COLO829 (cell line): ENCODE results near the gene ZNF835.
"Not testable (repeated sequence)": the region's sequence is repeated elsewhere in the genome, so short reads cannot be mapped to it uniquely, and the experiment has no call there.

ENCODE experiments used
- DNase-seq: peaks from one replicate; pipeline ENCODE4 v3.0.0; 2012; ENCODE audit warnings: low spot score

Gene ZNF835

DNA sequence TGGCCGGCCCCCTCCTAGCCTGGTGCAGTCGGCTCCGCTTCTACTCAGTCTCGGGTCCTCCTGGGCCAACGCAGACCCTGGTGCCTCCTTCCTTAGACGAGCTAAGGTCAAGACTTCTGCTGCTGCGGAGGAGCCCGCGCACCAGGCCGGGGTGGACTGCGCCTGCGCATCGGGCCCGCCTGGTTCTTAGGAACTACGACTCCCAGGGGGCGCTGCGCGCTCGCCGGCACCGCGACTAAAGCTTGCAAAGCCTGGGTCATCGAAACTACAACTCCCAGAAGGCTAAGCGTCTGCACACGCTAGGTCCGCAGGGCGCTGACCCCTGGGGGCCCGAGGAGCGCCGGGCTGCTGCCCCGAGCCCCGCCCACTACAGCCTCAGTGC is at the start of gene ZNF835:
Gene ZNF835 (minus strand): TSS at position 145 of the 382 bp plus-strand sequence. CDS start 6,559 bp downstream, outside the sequence.
- DNase-seq, result no peak

DNA sequence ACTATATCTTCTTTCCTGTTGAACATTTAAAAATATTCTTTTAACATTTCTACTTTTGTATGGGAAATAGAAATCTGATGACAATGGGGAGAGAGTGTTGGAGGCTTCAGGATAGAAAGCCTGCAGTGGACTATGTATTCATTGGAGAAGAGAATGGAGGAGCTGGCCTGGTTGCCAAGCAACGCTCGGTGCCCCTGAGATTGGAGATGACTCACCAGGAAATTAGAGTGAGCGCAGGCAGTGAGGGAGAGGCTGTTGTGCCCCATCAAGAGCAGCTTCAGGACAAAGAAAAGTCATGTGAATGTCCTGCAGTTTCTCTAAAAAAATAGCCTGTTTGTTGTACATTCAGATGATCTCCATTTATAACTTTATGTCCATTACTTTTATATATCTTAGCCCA is 48.7 kb upstream of the ZNF835 start:
- DNase-seq, result no peak

DNA sequence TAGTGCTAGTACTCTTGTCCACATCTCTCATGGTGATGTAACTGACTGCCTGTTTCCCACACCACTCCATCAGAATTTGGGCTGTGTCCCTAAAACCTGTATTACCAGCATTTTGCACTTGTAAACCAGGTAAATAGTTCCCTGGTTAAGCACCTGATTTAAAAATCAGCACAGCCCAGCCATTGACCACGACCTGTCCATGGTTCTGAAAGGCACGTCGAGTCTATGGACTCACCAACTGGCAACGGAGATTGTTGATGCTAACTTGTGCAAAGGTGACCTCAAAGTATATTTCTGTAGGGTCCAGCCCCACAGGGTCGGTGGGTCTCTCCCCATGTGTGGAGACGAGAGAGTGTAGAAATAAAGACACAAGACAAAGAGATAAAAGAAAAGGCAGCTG is 46.7 kb upstream of the ZNF835 start:
- DNase-seq, result no peak

DNA sequence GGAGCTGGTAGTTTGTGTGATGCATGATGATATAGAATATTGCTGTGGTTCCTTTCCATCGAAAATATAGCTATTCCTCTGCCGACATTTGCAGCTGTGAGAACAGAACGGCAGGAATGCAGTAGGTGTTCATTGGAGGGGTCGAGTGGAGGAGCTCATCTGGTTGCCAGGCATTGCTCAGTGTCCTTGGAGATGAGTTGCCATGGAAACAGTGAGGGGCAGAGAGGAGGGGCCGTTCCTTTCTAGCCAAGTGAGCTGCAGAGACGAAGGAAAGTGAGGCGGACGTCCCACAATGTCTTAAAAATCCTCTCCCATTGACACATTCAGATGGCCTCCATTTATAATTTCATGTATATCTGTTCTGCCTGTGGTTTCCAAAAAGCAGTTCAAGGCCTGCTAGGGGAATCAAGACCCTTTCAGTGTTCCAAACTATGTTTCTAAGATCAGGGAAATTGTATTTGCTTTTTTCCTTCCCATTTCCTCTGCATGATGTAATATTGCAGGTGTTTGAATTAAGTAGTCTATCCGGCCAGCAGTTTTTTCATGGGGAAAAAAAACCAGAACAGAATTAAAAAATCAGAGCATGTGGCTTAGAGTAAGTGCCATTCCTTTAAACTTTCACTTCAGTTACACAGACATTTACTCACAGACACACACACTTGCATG is 41.2 kb upstream of the ZNF835 start:
- no peak for DNase-seq

DNA sequence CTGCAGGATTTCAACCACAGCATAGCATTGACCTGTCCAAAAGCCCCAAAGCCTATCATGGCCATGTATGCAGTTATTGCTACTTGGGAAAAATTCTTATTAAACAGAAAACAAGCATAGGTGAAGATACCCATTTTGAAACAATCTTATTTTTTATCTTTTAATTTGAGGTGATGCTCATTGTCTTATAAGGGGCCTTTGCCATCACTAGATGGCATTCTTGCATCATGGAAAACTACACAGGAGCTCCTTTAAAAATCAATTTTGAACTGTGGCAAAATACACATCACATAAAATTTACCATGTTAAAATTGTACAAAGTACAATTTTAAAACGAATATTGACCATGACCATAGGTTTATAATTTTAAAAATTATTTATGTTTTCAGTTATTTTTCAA is 38.9 kb upstream of the ZNF835 start:
- no peak for DNase-seq

DNA sequence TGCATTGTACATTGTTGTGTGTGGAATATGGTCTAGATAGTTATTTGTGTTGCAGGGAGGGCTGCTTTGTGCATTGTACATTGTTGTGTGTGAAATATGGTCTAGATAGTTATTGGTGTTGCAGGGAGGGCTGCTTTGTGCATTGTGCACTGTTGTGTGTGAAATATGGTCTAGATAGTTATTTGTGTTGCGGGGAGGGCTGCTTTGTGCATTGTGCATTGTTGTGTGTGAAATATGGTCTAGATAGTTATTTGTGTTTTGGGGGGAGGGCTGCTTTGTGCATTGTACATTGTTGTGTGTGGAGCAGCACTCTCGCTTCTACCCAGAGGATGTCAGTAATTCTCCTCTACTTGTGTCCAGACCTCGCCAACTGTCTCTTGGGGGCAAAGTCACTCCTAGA is 36.3 kb upstream of the ZNF835 start:
- no peak for DNase-seq

DNA sequence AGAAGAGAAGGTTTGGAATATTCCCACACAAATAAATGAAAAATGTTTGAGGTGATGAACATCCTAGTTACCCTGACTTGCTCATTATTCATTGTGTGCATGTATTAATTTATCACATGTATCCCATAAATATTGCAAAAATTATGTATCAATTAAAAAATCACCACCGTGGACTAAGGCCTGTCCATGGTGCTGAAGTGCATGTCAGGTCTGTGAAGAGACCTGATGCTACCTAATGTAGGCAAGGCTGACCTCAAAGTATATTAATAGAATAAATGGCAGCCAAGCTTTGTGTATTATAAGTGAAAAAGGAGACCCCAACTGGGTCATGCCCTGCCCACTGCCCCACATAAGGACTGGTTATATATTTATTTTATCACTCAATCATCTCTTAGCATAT is 34.4 kb upstream of the ZNF835 start:
- DNase-seq, result no peak

DNA sequence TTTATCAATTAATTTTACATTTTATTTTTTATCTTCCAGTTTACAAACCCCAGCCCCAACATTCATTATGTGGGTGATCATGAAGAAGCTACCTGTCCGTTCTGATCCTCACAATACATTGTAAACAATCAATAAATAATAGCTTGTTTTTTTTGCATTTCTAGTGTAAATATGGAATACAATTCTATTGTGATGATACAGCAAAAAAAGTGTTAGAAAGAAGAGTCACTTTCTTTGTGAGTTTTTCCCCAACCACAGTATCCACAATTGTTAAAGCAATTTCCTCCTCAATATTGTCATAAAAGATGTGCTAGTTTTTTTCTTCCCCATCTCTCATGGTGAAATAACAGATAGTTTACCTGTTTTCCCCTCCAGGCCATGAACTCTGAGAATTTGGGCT is 30.3 kb upstream of the ZNF835 start:
- no peak for DNase-seq

DNA sequence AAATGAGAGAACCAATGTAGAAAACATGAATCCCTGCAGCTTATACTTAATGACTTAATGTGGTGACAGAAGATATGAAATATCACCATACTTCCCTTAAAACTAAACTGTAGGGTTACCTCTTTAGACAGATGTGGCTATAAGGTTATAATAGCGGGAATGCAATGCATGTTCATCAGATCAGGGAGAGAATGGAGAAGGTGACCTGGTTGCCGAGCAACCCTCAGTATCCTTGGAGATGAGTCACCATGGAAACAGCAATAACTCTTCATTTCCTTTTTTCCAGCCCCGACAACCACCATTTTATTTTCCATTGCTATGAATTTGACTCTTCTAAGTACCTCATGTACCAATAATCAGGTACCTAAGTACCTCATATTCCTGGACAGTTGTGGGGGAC is 28.0 kb upstream of the ZNF835 start:
- no peak for DNase-seq

DNA sequence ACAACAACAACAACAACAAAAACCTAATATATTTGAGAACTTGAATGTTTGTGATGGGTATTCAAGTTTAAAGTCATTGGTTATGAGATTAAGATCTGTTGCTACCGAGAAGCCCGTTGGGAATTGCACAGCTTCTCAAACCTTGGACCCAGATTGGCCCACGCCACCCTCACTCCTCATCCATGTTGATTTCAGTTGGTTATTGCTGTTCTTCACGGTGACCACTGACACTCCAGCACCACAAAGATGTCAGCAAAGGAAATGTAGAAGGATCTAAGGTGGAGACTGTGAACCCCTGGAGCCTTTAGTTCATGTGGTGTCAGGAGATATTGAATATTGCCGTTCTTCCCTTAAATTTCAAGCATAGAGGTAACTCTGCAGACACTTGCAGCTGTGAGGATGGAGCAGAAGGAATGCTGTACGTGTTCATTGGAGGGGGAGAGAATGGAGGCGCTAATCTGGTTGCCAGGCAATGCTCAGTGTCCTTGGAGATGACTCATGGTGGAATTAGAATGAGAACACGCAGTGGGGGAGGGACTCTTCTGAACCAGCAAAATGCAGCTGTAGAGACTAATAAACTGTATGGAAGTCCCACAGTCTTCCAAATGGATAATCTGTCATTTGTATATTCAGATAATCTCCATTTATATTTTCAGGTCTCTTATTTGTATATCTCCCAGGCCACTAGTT is 20.8 kb upstream of the ZNF835 start:
- no peak for DNase-seq

DNA sequence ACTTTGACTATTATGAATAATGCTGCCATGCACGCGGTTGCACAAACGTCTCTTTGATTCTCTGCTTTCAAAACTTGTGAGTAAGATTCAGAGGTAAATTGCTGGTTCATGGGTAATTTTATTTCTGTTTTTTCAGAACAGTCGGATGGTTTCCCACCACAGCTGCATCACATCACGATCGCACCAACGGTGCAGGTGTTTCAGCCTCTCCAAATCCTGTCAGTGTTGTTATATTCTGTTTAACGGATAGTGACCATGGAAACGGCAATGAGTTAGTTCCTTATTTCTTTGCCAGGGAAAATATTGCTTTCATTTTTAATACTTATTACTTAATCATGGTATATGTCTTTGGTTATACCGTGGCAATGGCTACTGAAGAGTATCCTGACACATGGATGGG is 19.1 kb upstream of the ZNF835 start:
- no peak for DNase-seq

DNA sequence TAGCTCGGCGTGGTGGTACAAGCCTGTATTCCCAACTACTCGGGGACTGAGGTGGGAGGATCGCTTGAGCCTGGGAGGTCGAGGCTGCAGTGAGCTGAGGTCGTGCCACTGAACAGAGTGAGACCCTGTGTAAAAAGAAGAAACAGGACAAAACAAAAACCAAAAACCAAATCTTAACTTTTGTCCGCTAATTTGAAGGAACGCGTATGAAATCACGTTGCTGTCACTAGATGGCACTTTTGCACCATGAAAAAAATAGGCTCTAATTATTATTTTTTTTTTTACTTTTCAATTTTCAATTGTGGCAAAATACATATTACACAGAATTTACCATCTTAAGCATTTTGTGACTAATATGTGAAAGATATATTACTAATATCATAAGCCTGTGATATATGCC is 17.6 kb upstream of the ZNF835 start:
- no peak for DNase-seq

DNA sequence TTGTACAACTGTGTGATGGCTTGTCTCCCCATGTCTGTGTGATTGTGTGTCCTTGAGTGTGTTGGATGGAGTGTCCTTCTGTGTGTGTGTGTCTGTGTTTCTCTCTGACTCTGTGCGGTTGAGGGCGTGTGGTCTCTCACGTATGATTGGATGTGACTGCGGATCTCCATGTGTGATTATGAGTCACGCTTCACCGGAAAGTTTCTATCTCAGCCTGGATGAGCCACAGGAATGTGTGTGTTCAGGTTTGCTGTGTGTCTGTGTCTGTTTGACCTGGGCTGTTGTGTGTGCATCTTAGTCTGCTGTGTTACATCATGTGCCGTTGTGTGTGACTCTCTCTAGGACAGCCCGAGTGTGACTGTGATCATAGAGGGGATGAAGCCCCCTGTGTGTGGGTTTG is 15.5 kb upstream of the ZNF835 start:
- no peak for DNase-seq

DNA sequence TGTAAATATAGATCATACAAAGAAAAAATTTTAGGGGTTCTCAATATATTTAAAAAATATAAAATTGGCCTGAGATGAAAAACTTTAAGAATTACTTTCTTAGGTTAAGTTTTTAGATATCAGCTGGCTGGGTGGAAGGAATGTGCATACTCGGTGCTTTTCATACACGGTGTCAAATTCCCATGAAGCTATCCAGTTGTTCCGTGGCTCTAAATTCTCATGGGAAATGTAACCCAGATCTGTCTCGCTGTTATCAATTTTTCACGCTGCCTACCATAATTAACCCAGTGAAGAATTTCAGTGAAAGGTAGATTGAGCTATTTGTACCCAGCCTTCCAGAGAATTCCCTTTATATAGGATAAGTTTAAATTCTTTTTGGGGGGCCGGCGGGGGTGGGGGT is 11.6 kb upstream of the ZNF835 start:
- no peak for DNase-seq

DNA sequence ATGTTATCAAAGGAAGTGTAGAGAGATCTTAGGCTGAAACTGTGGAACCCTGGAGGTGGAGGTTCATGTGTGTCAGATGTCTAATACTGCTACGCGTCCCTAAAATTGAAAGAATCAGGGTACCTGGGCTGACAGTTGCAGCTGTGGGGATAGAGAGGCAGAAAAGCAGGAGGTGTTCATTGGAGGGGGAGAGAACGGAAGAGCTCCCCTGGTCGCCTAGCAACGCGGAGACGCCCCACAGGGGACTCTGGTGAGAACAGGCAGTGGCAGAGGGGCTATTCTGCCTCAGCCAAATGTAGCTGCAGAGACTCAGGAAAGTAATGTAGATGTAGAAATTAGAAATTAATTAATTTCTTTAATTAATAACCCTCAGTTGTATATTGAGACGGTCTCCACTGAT is 10.1 kb upstream of the ZNF835 start:
- DNase-seq, result no peak

DNA sequence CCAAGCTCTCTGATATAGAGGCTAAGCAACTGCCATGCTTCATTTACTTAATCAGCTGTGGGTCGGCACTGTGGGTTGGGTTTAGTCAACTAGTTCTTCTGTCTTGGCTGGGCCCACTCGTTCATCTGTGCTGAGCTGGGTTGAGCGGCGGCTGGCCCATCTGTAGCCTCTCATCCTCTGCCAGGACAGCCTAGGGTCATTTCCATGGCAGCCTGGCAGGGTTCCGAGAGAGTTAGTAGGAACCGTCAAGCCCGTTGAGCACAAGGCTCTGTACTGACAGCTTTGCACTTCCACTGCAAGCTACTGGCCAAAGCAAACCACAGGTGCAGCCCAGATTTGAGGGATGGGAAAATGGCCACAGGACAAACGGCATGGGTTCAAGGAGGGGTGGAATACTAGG is 6.6 kb upstream of the ZNF835 start:
- no peak for DNase-seq

DNA sequence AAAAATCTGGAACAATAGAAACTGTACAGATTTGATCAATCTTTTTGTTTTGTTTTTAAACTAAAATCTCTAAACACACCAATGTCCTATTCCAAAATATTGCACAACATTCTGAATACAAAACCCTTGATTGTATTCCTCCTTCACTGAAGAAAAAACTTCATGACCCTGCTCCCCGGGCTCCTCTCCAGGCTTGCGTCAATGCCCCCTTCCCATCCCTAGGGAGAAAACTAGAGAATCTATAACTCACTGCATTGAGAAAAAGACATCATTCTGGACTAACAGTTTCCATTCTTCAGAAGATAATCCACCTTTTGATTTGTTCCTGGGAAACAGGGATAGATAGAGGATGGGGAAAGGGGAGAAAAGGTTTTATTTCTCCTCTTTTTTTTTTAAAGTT is 1.1 kb upstream of the ZNF835 start:
- not testable (repeated sequence) for DNase-seq

DNA sequence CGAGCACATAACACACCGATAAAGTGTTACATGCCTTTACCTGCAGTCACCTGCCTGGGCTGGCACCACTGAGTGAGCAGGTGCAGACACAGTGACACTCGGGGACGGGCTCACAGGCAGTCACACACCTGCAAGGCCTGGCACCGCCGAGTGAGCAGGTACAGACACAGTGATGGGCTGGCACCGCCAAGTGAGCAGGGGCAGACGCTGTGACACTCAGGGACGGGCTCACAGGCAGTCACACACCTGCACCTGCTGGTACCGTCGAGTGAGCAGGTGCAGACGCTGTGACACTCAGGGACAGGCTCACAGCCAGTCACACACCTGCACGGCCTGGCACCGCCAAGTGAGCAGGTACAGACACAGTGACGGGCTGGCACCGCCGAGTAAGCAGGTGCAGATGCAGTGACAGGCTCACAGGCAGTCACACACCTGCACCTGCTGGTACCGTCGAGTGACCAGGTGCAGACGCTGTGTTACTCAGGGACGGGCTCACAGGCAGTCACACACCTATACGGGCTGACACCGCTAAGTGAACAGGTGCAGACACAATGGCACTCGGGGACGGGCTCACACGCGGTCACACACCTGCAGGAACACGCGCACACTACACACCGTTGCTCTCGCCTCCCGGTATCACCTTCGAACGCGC is 470 bp downstream of the ZNF835 start:
- DNase-seq, result no peak

DNA sequence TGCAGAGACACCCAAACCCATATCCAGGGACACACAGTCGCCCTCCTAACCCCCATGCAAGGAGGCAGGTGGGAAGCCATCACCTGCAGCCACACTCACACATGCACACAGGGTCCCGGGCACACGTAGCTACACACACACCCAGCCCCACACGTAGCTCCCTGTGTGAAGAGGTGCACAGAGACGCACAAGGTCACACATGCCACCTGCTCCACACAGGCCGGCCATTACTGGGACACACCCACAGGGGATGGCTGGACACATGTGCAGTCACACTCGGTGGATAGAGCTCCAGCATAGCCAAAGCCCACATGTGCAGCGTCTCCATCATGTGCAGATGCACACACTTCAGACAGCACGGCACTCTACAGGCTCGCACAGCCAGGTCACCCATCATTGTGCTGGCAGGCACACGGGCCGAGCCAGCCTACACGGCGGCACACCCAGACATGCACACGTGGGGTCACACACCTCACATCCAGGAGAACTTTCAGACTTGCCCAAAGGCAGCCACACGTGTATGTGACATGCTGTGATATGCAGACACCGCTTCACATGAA is 1.1 kb downstream of the ZNF835 start:
- DNase-seq, result no peak

DNA sequence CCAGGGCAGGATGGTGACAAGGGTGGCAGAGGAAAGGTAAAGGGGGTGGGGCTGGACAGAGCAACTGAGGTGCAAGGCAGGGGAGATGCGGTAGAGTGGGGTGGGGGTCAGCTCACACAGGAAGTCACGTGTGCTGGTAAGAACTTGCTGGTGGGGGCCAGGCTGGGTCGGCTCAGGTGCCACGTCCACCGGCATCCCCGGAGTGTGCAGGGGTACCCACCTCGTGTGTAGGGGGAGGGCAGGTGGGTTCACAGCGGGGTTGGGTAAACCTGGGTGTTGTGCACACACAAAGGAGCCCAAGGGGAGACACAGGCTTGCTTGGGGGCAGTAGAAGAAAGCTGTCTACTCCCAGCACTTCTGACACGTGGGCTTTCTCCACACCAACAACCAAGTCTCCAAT is 2.9 kb downstream of the ZNF835 start:
- no peak for DNase-seq

DNA sequence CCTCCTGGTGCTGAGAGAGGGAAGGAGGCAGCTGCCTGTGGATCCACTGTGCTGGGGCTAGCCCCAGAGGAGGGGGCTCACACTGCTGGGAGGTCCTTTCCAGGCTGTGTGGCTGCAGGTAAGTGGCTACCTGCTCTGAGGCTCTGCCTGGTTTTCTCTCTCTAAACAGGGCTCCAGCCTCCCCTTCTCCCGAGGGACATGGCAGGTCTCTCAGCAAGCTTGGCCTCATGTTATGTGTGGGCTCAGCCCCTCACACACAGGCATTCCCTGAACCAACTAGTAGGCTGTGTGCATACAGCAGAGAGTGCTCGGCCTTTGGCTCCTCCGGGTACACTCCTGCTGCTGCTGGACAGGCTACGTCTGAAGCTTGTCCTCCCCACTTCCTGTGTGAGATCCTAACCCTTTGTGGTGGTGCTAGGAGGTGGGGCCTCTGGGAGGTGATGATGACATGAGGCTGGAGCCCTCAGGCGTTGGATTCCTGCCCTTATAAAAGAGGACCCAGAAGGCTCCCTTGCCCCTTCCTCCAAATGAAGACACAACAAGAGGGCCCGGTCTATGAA is 4.2 kb downstream of the ZNF835 start:
- DNase-seq, result no peak

DNA sequence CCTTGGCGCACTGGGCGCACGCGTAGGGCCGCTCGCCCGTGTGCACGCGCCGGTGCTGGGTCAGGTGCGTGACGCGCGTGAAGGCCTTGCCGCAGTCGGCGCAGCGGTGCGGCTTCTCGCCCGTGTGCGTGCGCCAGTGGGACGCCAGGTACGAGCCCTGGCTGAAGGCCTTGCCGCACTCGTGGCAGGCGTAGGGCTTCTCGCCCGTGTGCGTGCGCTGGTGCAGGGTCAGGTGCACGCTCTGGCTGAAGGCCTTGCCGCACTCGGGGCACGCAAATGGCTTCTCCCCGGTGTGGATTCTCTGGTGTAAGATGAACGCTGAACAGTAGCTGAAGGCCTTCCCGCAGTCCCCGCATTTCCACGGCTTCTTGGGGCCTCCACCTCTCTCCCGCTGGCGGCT is 7.0 kb downstream of the ZNF835 start:
- DNase-seq, result no peak

DNA sequence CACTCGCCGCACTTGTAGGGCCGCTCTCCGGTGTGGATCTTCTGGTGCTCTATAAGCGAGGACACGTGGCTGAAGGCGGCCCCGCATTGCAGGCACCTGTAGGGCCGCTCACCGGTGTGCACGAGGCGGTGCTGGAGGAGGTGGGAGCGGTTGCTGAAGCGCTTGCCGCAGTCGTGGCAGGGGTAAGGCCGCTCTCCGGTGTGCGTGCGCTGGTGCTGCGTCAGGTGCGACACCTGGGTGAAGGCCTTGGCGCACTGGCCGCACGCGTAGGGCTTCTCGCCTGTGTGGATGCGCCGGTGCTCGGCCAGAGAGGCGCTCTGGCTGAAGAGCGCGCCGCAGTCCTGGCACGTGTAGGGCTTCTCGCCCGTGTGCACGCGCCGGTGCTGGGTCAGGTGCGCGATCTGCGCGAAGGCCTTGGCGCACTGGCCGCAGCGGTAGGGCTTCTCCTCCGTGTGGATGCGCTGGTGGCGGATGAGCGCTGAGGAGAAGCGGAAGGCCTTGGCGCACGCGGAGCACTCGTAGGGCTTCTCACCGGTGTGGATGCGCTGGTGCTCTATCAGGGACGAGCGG is 7.5 kb downstream of the ZNF835 start:
- no peak for DNase-seq
